Measurements from ENCODE around the gene LARGE1. TPM values are rescaled to one million over a fixed set of nuclear protein-coding genes. Genes with fewer than 3 reads are reported as not detected.

Gene LARGE1
- total RNA-seq, 1 experiment from 2014 or later: 13.1 TPM

GRCh38 chr22:33726294-33726734 is 194.0 kb downstream of the LARGE1 start:
- no peak for DNase-seq (ENCODE audit: low spot score)

GRCh38 chr22:33723915-33724314 is 196.4 kb downstream of the LARGE1 start:
- no peak for DNase-seq (ENCODE audit: low spot score)

GRCh38 chr22:33722816-33723215 is 197.5 kb downstream of the LARGE1 start:
- no peak for DNase-seq (ENCODE audit: low spot score)

GRCh38 chr22:33720166-33720878 is 200.0 kb downstream of the LARGE1 start:
- DNase-seq (ENCODE audit: low spot score): no peak

GRCh38 chr22:33717694-33718396 is 202.4 kb downstream of the LARGE1 start:
- DNase-seq (ENCODE audit: low spot score): no peak

- DNase-seq (ENCODE audit: low spot score): no peak
Observed at GRCh38 chr22:33715237-33715985, 204.9 kb downstream of the LARGE1 start.

- DNase-seq (ENCODE audit: low spot score): no peak
Observed at GRCh38 chr22:33710326-33710725, 209.9 kb downstream of the LARGE1 start.

- DNase-seq (ENCODE audit: low spot score): no peak
Observed at GRCh38 chr22:33707581-33707980, 212.7 kb downstream of the LARGE1 start.

GRCh38 chr22:33706100-33706499 is 214.2 kb downstream of the LARGE1 start:
- no peak for DNase-seq (ENCODE audit: low spot score)

- no peak for DNase-seq (ENCODE audit: low spot score)
Observed at GRCh38 chr22:33699176-33699575, 221.1 kb downstream of the LARGE1 start.

- no peak for DNase-seq (ENCODE audit: low spot score)
Observed at GRCh38 chr22:33697640-33698039, 222.6 kb downstream of the LARGE1 start.

- no peak for DNase-seq (ENCODE audit: low spot score)
Observed at GRCh38 chr22:33691057-33691630, 229.1 kb downstream of the LARGE1 start.

GRCh38 chr22:33688903-33689302 is 231.4 kb downstream of the LARGE1 start:
- no peak for DNase-seq (ENCODE audit: low spot score)

GRCh38 chr22:33687464-33687863 is 232.8 kb downstream of the LARGE1 start:
- DNase-seq (ENCODE audit: low spot score): no peak

- no peak for DNase-seq (ENCODE audit: low spot score)
Observed at GRCh38 chr22:33684087-33684486, 236.2 kb downstream of the LARGE1 start.

GRCh38 chr22:33682927-33683326 is 237.3 kb downstream of the LARGE1 start:
- DNase-seq (ENCODE audit: low spot score): no peak

GRCh38 chr22:33680632-33681031 is 239.6 kb downstream of the LARGE1 start:
- DNase-seq (ENCODE audit: low spot score): no peak

GRCh38 chr22:33678523-33678922 is 241.8 kb downstream of the LARGE1 start:
- DNase-seq (ENCODE audit: low spot score): no peak

GRCh38 chr22:33677536-33677935 is 242.7 kb downstream of the LARGE1 start:
- no peak for DNase-seq (ENCODE audit: low spot score)

GRCh38 chr22:33674357-33674756 is 245.9 kb downstream of the LARGE1 start:
- DNase-seq (ENCODE audit: low spot score): no peak

- DNase-seq (ENCODE audit: low spot score): no peak
Observed at GRCh38 chr22:33669746-33670145, 250.5 kb downstream of the LARGE1 start.

Data from HT-29 (cell line).